Calu3 (cell line): ENCODE measurements around the gene RASA1. TPM values are rescaled to one million over a fixed set of nuclear protein-coding genes. Genes with fewer than 3 reads are reported as not detected.

Source experiments
- BruUV-seq: library from RNA; stranded (reverse); fragments of 400-500 nt; replicated peaks from 2 replicates; lab custom pipeline; 2021; lab: Mats Ljungman, UMichigan
- CTCF ChIA-PET: fragments of 300-600 bp; sonication (Branson Sonifier 250); formaldehyde crosslinking; loops from one replicate; lab custom pipeline; 2022; ENCODE audit warnings: antibody characterized with exemption; lab: Charles Lee
- DNase-seq: peaks from one replicate; pipeline ENCODE4 v3.0.0; 2022
- H3K27ac Mint-ChIP-seq: one replicate; pipeline ENCODE4 v1.8.0; 2022; ENCODE audit warnings: mixed read lengths; ENCODE audit not compliant: unreplicated experiment
- H3K27me3 Mint-ChIP-seq: one replicate; pipeline ENCODE4 v1.8.0; 2022; ENCODE audit warnings: mixed read lengths; ENCODE audit not compliant: unreplicated experiment
- H3K36me3 Mint-ChIP-seq: one replicate; pipeline ENCODE4 v1.8.0; 2022; ENCODE audit warnings: mild to moderate bottlenecking, moderate library complexity, mixed read lengths; ENCODE audit not compliant: insufficient read depth, unreplicated experiment
- H3K4me1 Mint-ChIP-seq: one replicate; pipeline ENCODE4 v1.8.0; 2022; ENCODE audit warnings: mild to moderate bottlenecking, low read depth, mixed read lengths; ENCODE audit not compliant: unreplicated experiment
- H3K4me3 Mint-ChIP-seq: one replicate; pipeline ENCODE4 v1.8.0; 2022; ENCODE audit warnings: mild to moderate bottlenecking, low read depth, moderate library complexity, mixed read lengths; ENCODE audit not compliant: unreplicated experiment
- H3K9me3 Mint-ChIP-seq: one replicate; pipeline ENCODE4 v1.8.0; 2022; ENCODE audit warnings: low read depth, mixed read lengths; ENCODE audit not compliant: unreplicated experiment
- intact Hi-C: fragments of 100-400 bp; cut with micrococcal nuclease; formaldehyde crosslinking; loops from one replicate; pipeline ENCODE4 v1.10.0; 2022; ENCODE audit not compliant: unreplicated experiment
- total RNA-seq: library from RNA; stranded (reverse); gene quantifications from 2 replicates; pipeline ENCODE4 v1.2.3, GENCODE V29; 2022
- TF ChIP-seq, protein P1 (sequence below): fragments of 200-600 bp; IDR thresholded peaks from one replicate; pipeline ENCODE4 v1.8.0; 2022; ENCODE audit warnings: antibody characterized with exemption; ENCODE audit not compliant: unreplicated experiment

The RASA1 gene
- total RNA-seq, 1 experiment from 2014 or later, result 193 TPM

DNA sequence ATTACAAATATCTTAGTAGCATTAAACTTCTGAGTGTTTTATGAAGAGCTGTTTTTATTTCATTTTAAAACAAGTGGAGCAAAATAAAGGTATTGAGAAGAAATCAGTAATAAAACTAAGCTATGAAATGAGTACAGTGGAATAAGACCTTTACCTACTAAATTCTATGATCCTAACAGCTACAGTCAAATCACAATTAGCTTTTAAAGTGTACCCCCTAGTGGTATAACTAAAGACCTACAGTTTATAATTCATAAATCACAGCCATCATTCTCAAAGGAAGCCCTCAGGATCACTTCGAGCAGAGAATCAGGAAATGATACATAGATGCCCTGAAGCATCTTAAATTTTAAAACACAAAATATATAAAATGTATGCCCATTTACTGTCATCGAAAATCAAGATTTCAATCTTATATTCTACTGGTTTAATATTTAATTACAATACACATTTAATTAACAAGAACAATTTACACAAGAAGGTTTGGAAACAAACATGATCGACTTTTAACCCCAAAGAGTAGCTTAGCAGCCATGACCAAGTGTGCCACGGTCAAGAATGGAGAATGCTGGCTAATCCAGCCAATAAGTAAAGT is 132.7 kb downstream of the RASA1 start:
- peaks cover 75% of the 10 kb centered on the region for H3K36me3 Mint-ChIP-seq
- H3K27ac Mint-ChIP-seq, result no peak overlapping the region
- H3K9me3 Mint-ChIP-seq, result no peaks in the 10 kb centered on the region
- H3K4me3 Mint-ChIP-seq, result no peak overlapping the region
- intact Hi-C loops, result loop anchor here (2.0 to 5.0 kb wide), 4 partner anchors 330 to 518 kb away; no protein-coding TSS in a partner anchor
- peaks cover 15% of the 10 kb centered on the region for H3K4me1 Mint-ChIP-seq
- no peaks in the 10 kb centered on the region for H3K27me3 Mint-ChIP-seq
- no peak for DNase-seq
- CTCF ChIA-PET, result interaction anchor here (0.5 to 1.2 kb wide), 8 partner anchors 13 to 1413 kb away, joined by 3 to 12 read pairs (median 4); partner anchors contain the start of gene CCNH
- TF ChIP-seq, protein P1, sequence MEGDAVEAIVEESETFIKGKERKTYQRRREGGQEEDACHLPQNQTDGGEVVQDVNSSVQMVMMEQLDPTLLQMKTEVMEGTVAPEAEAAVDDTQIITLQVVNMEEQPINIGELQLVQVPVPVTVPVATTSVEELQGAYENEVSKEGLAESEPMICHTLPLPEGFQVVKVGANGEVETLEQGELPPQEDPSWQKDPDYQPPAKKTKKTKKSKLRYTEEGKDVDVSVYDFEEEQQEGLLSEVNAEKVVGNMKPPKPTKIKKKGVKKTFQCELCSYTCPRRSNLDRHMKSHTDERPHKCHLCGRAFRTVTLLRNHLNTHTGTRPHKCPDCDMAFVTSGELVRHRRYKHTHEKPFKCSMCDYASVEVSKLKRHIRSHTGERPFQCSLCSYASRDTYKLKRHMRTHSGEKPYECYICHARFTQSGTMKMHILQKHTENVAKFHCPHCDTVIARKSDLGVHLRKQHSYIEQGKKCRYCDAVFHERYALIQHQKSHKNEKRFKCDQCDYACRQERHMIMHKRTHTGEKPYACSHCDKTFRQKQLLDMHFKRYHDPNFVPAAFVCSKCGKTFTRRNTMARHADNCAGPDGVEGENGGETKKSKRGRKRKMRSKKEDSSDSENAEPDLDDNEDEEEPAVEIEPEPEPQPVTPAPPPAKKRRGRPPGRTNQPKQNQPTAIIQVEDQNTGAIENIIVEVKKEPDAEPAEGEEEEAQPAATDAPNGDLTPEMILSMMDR, result peak; percentile 55
- no TSS peak for BruUV-seq

- H3K4me3 Mint-ChIP-seq, result no peak overlapping the region
- H3K36me3 Mint-ChIP-seq, result peaks cover 75% of the 10 kb centered on the region
These were observed 133.9 kb downstream of the RASA1 start for GRCh38 chr5:87401626-87402025.

GRCh38 chr5:87403409-87403808 is 135.7 kb downstream of the RASA1 start:
- no peak for DNase-seq
- Mint-ChIP-seq H3K27ac (no peak overlapping the region), H3K27me3 (no peaks in the 10 kb centered on the region), H3K36me3 (peaks cover 74% of the 10 kb centered on the region), H3K9me3 (no peaks in the 10 kb centered on the region), H3K4me1 (peaks cover 38% of the 10 kb centered on the region), H3K4me3 (no peak overlapping the region)
- TF ChIP-seq, protein P1, result no peak
- BruUV-seq, result no TSS peak
- CTCF ChIA-PET, result no interaction called here
- intact Hi-C loops, result loop anchor here (5.0 kb wide), 2 partner anchors 356 to 521 kb away; no protein-coding TSS in a partner anchor

More at GRCh38 chr5:87401626-87402025, 133.9 kb downstream of the RASA1 start:
- no peaks in the 10 kb centered on the region for H3K27me3 Mint-ChIP-seq
- TF ChIP-seq, protein P1, result no peak
- H3K27ac Mint-ChIP-seq, result peak overlapping the region; percentile 68
- H3K4me1 Mint-ChIP-seq, result peaks cover 28% of the 10 kb centered on the region
- no peak for DNase-seq
- CTCF ChIA-PET, result no interaction called here
- H3K9me3 Mint-ChIP-seq, result no peaks in the 10 kb centered on the region
- BruUV-seq, result TSS peak; percentile 9
- intact Hi-C loops, result loop anchor here (2.0 to 5.0 kb wide), 4 partner anchors 331 to 519 kb away; no protein-coding TSS in a partner anchor

- H3K4me1 Mint-ChIP-seq, result peaks cover 39% of the 10 kb centered on the region
- BruUV-seq, result no TSS peak
These were observed 136.2 kb downstream of the RASA1 start for GRCh38 chr5:87403899-87404298.

More at GRCh38 chr5:87403899-87404298, 136.2 kb downstream of the RASA1 start:
- DNase-seq, result no peak
- H3K27me3 Mint-ChIP-seq, result no peaks in the 10 kb centered on the region
- TF ChIP-seq, protein P1, result no peak
- no peaks in the 10 kb centered on the region for H3K9me3 Mint-ChIP-seq
- intact Hi-C loops, result loop anchor here (5.0 kb wide), 2 partner anchors 357 to 522 kb away; no protein-coding TSS in a partner anchor
- H3K36me3 Mint-ChIP-seq, result peaks cover 74% of the 10 kb centered on the region
- CTCF ChIA-PET, result no interaction called here
- no peak overlapping the region for H3K4me3 Mint-ChIP-seq
- no peak overlapping the region for H3K27ac Mint-ChIP-seq
